ENCODE data around the gene TST.

TST gene

GRCh38 chr22:37053310-37054055, 34.2 kb upstream of the TST start:
- DNase-seq (ENCODE audit: low spot score) = no peak

GRCh38 chr22:37052386-37053309, 33.4 kb upstream of the TST start:
- no peak for DNase-seq (ENCODE audit: low spot score)

GRCh38 chr22:37051391-37052385, 32.4 kb upstream of the TST start, which contains the start of gene KCTD17:
KCTD17 (plus strand) TSS chr22:37051742; CDS start chr22:37051761, 19 bp downstream.
- peak; percentile 69 for DNase-seq (ENCODE audit: low spot score)

GRCh38 chr22:37050913-37051312, 31.7 kb upstream of the TST start:
- no peak for DNase-seq (ENCODE audit: low spot score)

GRCh38 chr22:37049224-37049623, 30.0 kb upstream of the TST start:
- DNase-seq (ENCODE audit: low spot score) = no peak

- no peak for DNase-seq (ENCODE audit: low spot score)
Observed at GRCh38 chr22:37048133-37048532, 28.9 kb upstream of the TST start.

- no peak for DNase-seq (ENCODE audit: low spot score)
Observed at GRCh38 chr22:37047006-37047405, 27.8 kb upstream of the TST start.

GRCh38 chr22:37046589-37046988, 27.3 kb upstream of the TST start:
- DNase-seq (ENCODE audit: low spot score) = no peak

- DNase-seq (ENCODE audit: low spot score) = no peak
Observed at GRCh38 chr22:37045958-37046357, 26.7 kb upstream of the TST start.

GRCh38 chr22:37044634-37045625, 25.7 kb upstream of the TST start:
- no peak for DNase-seq (ENCODE audit: low spot score)

- peak; percentile 80 for DNase-seq (ENCODE audit: low spot score)
Observed at GRCh38 chr22:37043828-37044538, 24.7 kb upstream of the TST start.

GRCh38 chr22:37043209-37043827, 24.1 kb upstream of the TST start:
- DNase-seq (ENCODE audit: low spot score) = no peak

GRCh38 chr22:37039466-37039865, 20.2 kb upstream of the TST start:
- DNase-seq (ENCODE audit: low spot score) = no peak

GRCh38 chr22:37037669-37038068, 18.4 kb upstream of the TST start:
- DNase-seq (ENCODE audit: low spot score) = no peak

GRCh38 chr22:37036655-37037377, 17.6 kb upstream of the TST start:
- DNase-seq (ENCODE audit: low spot score) = no peak

- no peak for DNase-seq (ENCODE audit: low spot score)
Observed at GRCh38 chr22:37033605-37034430, 14.6 kb upstream of the TST start.

GRCh38 chr22:37032535-37033460, 13.6 kb upstream of the TST start:
- peak; percentile 87 for DNase-seq (ENCODE audit: low spot score)

All from LoVo (cell line).